Cardiac muscle cell (in vitro differentiated cells and primary cell): ENCODE results near the gene GLCE. TPM values are rescaled to one million over a fixed set of nuclear protein-coding genes. Genes with fewer than 3 reads are reported as not detected.

Source experiments
- DNase-seq, 2 donors: peaks; one replicate each; pipeline versions ENCODE4 v3.0.0 to v3.0.0-alpha.2; 2010 to 2017; ENCODE audit warnings: low read depth in 1 of 2, low spot score in 1 of 2
- H3K27ac ChIP-seq: fragments of 200-600 bp; sonication (generic); 2 replicates; pipeline ENCODE4 v1.5.1; 2016
- H3K27me3 ChIP-seq: fragments of 200-600 bp; sonication (generic); 2 replicates; pipeline ENCODE4 v1.6.0; 2016; ENCODE audit warnings: control low read depth
- H3K36me3 ChIP-seq: fragments of 200-600 bp; sonication (generic); 2 replicates; pipeline ENCODE4 v1.5.1; 2016; ENCODE audit warnings: control low read depth
- H3K4me1 ChIP-seq: fragments of 200-600 bp; sonication (generic); 2 replicates; pipeline ENCODE4 v1.8.1; 2017; ENCODE audit warnings: low read depth, mild to moderate bottlenecking, mixed run types
- H3K4me3 ChIP-seq: fragments of 200-600 bp; sonication (generic); 2 replicates; pipeline ENCODE4 v1.5.1; 2016; ENCODE audit warnings: mild to moderate bottlenecking
- H3K9me3 ChIP-seq: fragments of 200-600 bp; sonication (generic); 2 replicates; pipeline ENCODE4 v1.5.1; 2017; ENCODE audit warnings: low read depth, mild to moderate bottlenecking, control low read depth
- polyA plus RNA-seq: library from polyadenylated mRNA; unstranded; fragments of >200 nt; fragmentation: Nextera tagmentation; extraction: Ambion mirVana; gene quantifications from 2 replicates; pipeline ENCODE4 v1.2.1, GENCODE V29; 2016
- total RNA-seq: library from RNA; depleted of rRNA; stranded (reverse); fragments of >200 nt; gene quantifications from 2 replicates; pipeline ENCODE4 v1.2.3, GENCODE V29; 2016
- TF ChIP-seq, protein P1 (sequence below): IDR thresholded peaks from 2 replicates; pipeline ENCODE4 v1.5.1; 2012; ENCODE audit warnings: low read depth, mild to moderate bottlenecking, low read length

Gene GLCE
- total and polyA plus RNA-seq, 2 experiments from 2014 or later = 6.1 to 9.3 TPM

DNA sequence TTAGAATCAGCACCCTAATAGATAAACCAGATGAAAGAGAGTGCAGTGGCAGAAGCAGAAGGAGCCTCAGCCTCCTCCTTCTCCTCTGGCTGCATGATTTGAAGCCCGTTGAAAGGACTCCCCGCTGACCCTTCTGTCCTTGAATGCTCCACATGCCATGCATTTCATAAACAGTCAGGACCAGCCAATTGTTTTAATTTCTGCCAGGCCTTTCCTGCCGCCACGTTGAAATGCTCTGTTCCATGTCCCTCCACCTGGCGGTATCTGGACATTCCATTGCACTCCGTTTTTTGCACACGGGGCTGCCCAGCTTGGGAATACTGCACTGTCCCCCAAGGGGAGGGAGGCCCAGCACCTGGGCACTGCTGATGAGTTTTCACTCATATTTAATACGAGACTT, 35.2 kb upstream of the GLCE start:
- Histone ChIP-seq H3K36me3 (no peaks in the 10 kb centered on the region), H3K4me3 (no peak overlapping the region), H3K27ac (no peak overlapping the region), H3K4me1 (peaks cover 3% of the 10 kb centered on the region), H3K9me3 (no peaks in the 10 kb centered on the region), H3K27me3 (no peaks in the 10 kb centered on the region)
- peak; percentile 37 to 70 for DNase-seq
- TF ChIP-seq, protein P1, sequence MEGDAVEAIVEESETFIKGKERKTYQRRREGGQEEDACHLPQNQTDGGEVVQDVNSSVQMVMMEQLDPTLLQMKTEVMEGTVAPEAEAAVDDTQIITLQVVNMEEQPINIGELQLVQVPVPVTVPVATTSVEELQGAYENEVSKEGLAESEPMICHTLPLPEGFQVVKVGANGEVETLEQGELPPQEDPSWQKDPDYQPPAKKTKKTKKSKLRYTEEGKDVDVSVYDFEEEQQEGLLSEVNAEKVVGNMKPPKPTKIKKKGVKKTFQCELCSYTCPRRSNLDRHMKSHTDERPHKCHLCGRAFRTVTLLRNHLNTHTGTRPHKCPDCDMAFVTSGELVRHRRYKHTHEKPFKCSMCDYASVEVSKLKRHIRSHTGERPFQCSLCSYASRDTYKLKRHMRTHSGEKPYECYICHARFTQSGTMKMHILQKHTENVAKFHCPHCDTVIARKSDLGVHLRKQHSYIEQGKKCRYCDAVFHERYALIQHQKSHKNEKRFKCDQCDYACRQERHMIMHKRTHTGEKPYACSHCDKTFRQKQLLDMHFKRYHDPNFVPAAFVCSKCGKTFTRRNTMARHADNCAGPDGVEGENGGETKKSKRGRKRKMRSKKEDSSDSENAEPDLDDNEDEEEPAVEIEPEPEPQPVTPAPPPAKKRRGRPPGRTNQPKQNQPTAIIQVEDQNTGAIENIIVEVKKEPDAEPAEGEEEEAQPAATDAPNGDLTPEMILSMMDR = no peak

DNA sequence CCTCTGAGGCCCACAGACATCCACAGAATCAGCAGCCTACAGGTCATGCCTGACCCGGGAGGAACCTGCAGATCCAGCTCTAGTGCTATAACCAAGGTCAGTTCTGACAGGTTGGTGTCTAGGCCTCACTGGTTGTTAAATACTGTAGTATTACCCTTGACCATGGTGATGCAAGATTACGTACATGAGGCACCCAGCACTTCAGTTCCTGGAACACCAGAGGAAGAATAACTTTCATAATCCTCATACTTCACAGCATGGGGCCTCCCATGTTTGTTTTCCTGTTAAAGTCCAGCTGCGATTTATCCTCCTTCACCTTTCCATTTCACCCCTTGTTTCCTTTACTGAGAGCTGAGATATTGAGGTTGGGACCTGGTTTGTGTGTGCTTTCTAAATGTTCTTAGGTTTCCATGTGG, 34.4 kb upstream of the GLCE start:
- no peaks in the 10 kb centered on the region for H3K36me3 ChIP-seq
- no peaks in the 10 kb centered on the region for H3K27me3 ChIP-seq
- no peak overlapping the region for H3K27ac ChIP-seq
- DNase-seq = peak in 1 of 2 donors; percentile 95
- peaks cover 3% of the 10 kb centered on the region for H3K4me1 ChIP-seq
- H3K9me3 ChIP-seq = no peaks in the 10 kb centered on the region
- H3K4me3 ChIP-seq = no peak overlapping the region
- TF ChIP-seq, protein P1 = no peak

GRCh38 chr15:69127306-69127705, 33.1 kb upstream of the GLCE start:
- Histone ChIP-seq H3K4me3 (no peak overlapping the region), H3K9me3 (no peaks in the 10 kb centered on the region), H3K36me3 (no peaks in the 10 kb centered on the region), H3K4me1 (peaks cover 3% of the 10 kb centered on the region), H3K27me3 (no peaks in the 10 kb centered on the region), H3K27ac (no peak overlapping the region)
- TF ChIP-seq, protein P1 = no peak
- DNase-seq = peak in 1 of 2 donors; percentile 35

- H3K36me3 ChIP-seq = no peaks in the 10 kb centered on the region
- H3K27me3 ChIP-seq = no peaks in the 10 kb centered on the region
- H3K9me3 ChIP-seq = no peaks in the 10 kb centered on the region
- H3K4me1 ChIP-seq = peaks cover 3% of the 10 kb centered on the region
- TF ChIP-seq, protein P1 = no peak
- no peak overlapping the region for H3K27ac ChIP-seq
- no peak overlapping the region for H3K4me3 ChIP-seq
- DNase-seq = peak in 1 of 2 donors; percentile 64
Observed at GRCh38 chr15:69128667-69129311, 31.6 kb upstream of the GLCE start.

DNA sequence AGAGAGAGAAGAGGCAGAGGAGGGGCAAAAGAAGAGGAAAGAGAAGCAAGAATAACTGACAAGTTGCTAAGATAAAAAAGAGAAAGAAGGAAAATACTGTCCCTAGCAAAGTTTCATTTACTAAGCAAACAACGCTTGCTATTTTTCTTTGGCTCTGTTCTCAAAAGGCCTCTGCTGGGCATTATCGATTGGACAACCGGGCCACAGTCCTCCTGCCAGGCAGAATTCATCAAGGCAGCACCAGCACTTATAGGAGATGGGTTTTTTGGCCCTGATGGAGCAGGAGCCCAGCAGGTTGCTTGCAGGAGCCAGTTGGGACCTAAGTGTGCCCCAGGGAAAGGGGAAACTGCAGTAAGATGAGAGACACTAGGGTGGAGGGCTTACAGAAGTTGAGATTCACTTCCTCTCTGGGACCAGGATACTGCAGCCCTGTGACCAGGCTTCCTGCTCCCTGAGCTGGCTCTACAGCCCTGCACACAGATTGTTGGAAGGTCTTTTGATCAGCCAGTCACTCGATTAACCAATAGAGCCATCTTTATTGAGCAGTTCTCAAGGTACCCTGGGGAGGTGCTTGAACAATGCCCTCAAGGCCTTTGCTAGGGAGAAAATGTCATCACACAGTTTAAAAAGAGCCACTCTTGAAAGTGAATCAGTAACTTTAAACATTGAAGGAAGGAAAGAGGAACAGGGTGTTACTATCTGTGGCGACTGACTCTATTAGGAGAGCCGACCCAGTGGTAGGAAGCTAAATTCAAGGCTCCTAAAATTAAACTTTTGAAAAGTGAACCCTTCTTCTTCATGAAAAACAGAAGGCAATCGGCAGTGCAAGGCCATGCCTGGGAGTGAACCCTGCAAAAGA, 28.8 kb upstream of the GLCE start:
- H3K36me3 ChIP-seq = no peaks in the 10 kb centered on the region
- DNase-seq = no peak
- no peak overlapping the region for H3K27ac ChIP-seq
- H3K4me1 ChIP-seq = no peaks in the 10 kb centered on the region
- no peaks in the 10 kb centered on the region for H3K9me3 ChIP-seq
- H3K27me3 ChIP-seq = no peaks in the 10 kb centered on the region
- TF ChIP-seq, protein P1 = no peak
- H3K4me3 ChIP-seq = no peak overlapping the region
